ENCODE measurements around the gene FEZF2. TPM values are rescaled to one million over a fixed set of nuclear protein-coding genes. Genes with fewer than 3 reads are reported as not detected.

Gene FEZF2
- total RNA-seq: not detected in 2 replicates

GRCh38 chr3:62373215-62373614 lies at the start of gene FEZF2:
TSS of gene FEZF2 (minus strand) at chr3:62373550. CDS start at chr3:62372868, 682 bp downstream.

